Left ventricle myocardium inferior (tissue), 1 donor: ENCODE results near the gene KRTAP6-2. TPM values are rescaled to one million over a fixed set of nuclear protein-coding genes. Genes with fewer than 3 reads are reported as not detected.
A peak's percentile ranks its signal among the peaks of the same experiment; 100 is the strongest.

Source experiments
- DNase-seq: peaks from one replicate; pipeline ENCODE4 v3.0.0-alpha.2; 2020
- H3K27ac ChIP-seq: fragments of 200-600 bp; replicated peaks from 2 replicates; pipeline ENCODE4 v1.8.0; 2021
- H3K27me3 ChIP-seq: fragments of 200-600 bp; 2 replicates; pipeline ENCODE4 v1.8.0; 2021; ENCODE audit warnings: low read depth
- H3K36me3 ChIP-seq: fragments of 200-600 bp; 2 replicates; pipeline ENCODE4 v1.8.0; 2021
- H3K4me1 ChIP-seq: fragments of 200-600 bp; 2 replicates; pipeline ENCODE4 v1.8.0; 2021
- H3K4me3 ChIP-seq: fragments of 200-600 bp; 2 replicates; pipeline ENCODE4 v1.8.0; 2021; ENCODE audit warnings: mild to moderate bottlenecking, moderate library complexity
- H3K9me3 ChIP-seq: fragments of 200-600 bp; replicated peaks from 2 replicates; pipeline ENCODE4 v1.8.0; 2021
- intact Hi-C: fragments of 100-400 bp; cut with micrococcal nuclease; formaldehyde crosslinking; loops from one replicate; pipeline ENCODE4 v1.11.0; 2022
- total RNA-seq: library from RNA; stranded (reverse); fragmentation: NEBNext Ultra II Directional; extraction: Animal tissue kit (Norgen Biotek cat#: 25700); gene quantifications from one replicate; pipeline ENCODE4 v1.2.1, GENCODE V29; 2021
- TF ChIP-seq, protein P1 (sequence below): fragments of 200-600 bp; IDR thresholded peaks from 2 replicates; pipeline ENCODE4 v1.8.0; 2021; ENCODE audit warnings: antibody characterized with exemption, mild to moderate bottlenecking, borderline replicate concordance
- donor health status: DM: no; HTN: yes; CAD: no; lungs with severe emphysema.

Gene KRTAP6-2
- total RNA-seq, 1 donor from 2014 or later, result not detected

DNA sequence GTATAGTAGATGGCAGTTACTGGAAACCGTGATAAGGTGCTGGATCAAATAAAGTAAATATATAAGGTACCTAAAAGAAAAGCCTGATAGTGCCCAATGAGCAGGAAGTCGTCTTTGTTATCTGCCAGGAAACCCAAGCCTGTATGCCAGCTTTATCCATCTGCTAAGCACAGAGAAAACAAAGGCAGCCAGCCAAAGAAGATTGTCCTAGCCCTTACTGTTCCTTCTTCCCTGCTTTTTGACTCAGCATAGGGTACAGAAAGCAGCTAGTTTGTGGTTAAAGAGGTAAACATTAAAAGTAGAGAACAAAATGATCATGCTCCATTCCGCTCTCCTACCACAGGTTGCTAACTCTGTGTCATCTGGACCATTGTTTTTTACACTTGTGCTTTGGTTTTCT lies 18.6 kb downstream of the KRTAP6-2 start:
- no peaks in the 10 kb centered on the region for H3K4me1 ChIP-seq
- TF ChIP-seq, protein P1, sequence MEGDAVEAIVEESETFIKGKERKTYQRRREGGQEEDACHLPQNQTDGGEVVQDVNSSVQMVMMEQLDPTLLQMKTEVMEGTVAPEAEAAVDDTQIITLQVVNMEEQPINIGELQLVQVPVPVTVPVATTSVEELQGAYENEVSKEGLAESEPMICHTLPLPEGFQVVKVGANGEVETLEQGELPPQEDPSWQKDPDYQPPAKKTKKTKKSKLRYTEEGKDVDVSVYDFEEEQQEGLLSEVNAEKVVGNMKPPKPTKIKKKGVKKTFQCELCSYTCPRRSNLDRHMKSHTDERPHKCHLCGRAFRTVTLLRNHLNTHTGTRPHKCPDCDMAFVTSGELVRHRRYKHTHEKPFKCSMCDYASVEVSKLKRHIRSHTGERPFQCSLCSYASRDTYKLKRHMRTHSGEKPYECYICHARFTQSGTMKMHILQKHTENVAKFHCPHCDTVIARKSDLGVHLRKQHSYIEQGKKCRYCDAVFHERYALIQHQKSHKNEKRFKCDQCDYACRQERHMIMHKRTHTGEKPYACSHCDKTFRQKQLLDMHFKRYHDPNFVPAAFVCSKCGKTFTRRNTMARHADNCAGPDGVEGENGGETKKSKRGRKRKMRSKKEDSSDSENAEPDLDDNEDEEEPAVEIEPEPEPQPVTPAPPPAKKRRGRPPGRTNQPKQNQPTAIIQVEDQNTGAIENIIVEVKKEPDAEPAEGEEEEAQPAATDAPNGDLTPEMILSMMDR, result no peak
- no peaks in the 10 kb centered on the region for H3K36me3 ChIP-seq
- DNase-seq, result no peak
- no peak overlapping the region for H3K4me3 ChIP-seq
- no peaks in the 10 kb centered on the region for H3K9me3 ChIP-seq
- intact Hi-C loops, result no loop called here
- H3K27me3 ChIP-seq, result no peaks in the 10 kb centered on the region
- H3K27ac ChIP-seq, result no peak overlapping the region

- TF ChIP-seq, protein P1, result no peak
- H3K9me3 ChIP-seq, result no peaks in the 10 kb centered on the region
- H3K36me3 ChIP-seq, result no peaks in the 10 kb centered on the region
- H3K4me3 ChIP-seq, result no peak overlapping the region
- no peaks in the 10 kb centered on the region for H3K4me1 ChIP-seq
- intact Hi-C loops, result no loop called here
- no peaks in the 10 kb centered on the region for H3K27me3 ChIP-seq
- H3K27ac ChIP-seq, result no peak overlapping the region
- DNase-seq, result no peak
These were observed 19.4 kb downstream of the KRTAP6-2 start for GRCh38 chr21:30579346-30579745.

- Histone ChIP-seq H3K4me3 (no peak overlapping the region), H3K27ac (no peak overlapping the region), H3K36me3 (no peaks in the 10 kb centered on the region), H3K9me3 (no peaks in the 10 kb centered on the region), H3K4me1 (no peaks in the 10 kb centered on the region), H3K27me3 (no peaks in the 10 kb centered on the region)
- no peak for DNase-seq
- TF ChIP-seq, protein P1, result no peak
- intact Hi-C loops, result no loop called here
These were observed 20.9 kb downstream of the KRTAP6-2 start for GRCh38 chr21:30577766-30578165.

DNA sequence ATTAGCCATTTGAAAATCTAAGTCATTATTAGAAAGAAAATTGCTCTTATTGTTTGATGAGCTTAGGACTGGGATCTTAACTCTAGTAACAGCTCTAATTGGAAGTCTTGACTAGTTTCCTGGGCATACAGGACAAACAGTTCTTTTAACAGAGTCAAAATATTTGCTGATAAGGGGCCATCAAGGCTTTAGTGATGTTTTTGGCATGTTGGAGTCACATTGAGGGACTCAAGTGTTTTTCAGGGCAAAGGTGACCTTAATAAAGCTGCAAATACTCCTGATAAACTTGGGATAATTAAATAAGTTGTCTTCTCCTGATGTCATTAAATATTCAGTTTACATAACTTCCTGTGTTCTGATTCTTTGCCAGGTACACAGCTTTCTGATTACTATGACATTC lies 31.1 kb downstream of the KRTAP6-2 start:
- H3K27me3 ChIP-seq, result no peaks in the 10 kb centered on the region
- H3K4me1 ChIP-seq, result no peaks in the 10 kb centered on the region
- no peak for DNase-seq
- H3K36me3 ChIP-seq, result no peaks in the 10 kb centered on the region
- H3K4me3 ChIP-seq, result no peak overlapping the region
- TF ChIP-seq, protein P1, result no peak
- peak overlapping the region; percentile 48 for H3K27ac ChIP-seq
- no peaks in the 10 kb centered on the region for H3K9me3 ChIP-seq
- intact Hi-C loops, result no loop called here

GRCh38 chr21:30563630-30564029 lies 35.1 kb downstream of the KRTAP6-2 start:
- no peaks in the 10 kb centered on the region for H3K4me1 ChIP-seq
- TF ChIP-seq, protein P1, result no peak
- intact Hi-C loops, result no loop called here
- DNase-seq, result no peak
- H3K36me3 ChIP-seq, result no peaks in the 10 kb centered on the region
- no peak overlapping the region for H3K4me3 ChIP-seq
- no peak overlapping the region for H3K27ac ChIP-seq
- H3K9me3 ChIP-seq, result no peaks in the 10 kb centered on the region
- H3K27me3 ChIP-seq, result no peaks in the 10 kb centered on the region

DNA sequence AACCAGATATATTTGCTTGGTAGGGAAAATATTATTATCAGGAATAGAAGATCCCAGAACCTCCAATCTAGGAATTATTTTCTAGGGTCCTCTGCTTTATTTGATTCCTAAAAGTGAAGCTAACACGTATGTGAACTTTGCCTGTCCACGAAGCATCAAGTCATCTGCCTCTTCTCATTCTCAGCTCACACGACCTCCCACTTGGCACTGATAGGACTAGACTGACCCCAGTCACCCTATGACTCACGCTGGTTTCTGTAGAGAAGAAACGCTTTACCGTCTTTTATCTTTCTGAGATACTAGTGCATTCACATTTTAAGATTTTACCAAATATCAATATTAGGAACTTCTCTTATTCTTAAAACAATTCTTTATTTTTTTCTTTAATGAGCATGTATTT lies 35.6 kb downstream of the KRTAP6-2 start:
- intact Hi-C loops, result no loop called here
- Histone ChIP-seq H3K27ac (no peak overlapping the region), H3K27me3 (no peaks in the 10 kb centered on the region), H3K4me3 (no peak overlapping the region), H3K4me1 (no peaks in the 10 kb centered on the region), H3K9me3 (no peaks in the 10 kb centered on the region), H3K36me3 (no peaks in the 10 kb centered on the region)
- TF ChIP-seq, protein P1, result no peak
- DNase-seq, result no peak
